Activated naive CD4-positive, alpha-beta T cell treated with anti-CD3 and anti-CD28 coated beads, Interleukin-2, amount 50 U/mL, for 16 hours (primary cell): Measurements from ENCODE around the gene ATP13A1.

Source experiments
- DNase-seq: peaks from one replicate; pipeline ENCODE4 v3.0.0-alpha.2; 2020

The ATP13A1 gene

DNA sequence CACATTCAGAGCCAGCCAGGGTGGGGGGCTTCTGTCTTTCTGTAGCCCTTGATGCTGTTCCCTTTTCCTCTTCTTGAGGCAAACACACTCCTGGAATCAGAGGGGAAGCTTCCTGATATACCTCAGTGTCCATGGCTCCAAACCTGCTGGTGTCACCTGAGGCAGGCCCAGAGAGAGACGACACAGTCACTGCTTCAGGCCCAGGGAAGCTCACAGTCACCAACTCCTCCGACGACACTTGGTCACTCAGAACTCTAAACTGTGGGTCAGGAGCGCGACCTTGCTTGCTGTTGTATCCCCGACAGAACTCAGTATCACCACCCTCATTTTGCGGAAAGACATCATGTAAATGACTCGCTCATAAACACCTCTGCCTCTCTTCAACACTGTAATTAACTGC is 1.1 kb downstream of the ATP13A1 start:
- no peak for DNase-seq

GRCh38 chr19:19661675-19662251 is 1.7 kb downstream of the ATP13A1 start:
- DNase-seq: no peak

- DNase-seq: no peak
Observed at GRCh38 chr19:19661141-19661674, 2.3 kb downstream of the ATP13A1 start.

GRCh38 chr19:19659646-19660245 is 3.7 kb downstream of the ATP13A1 start:
- DNase-seq: no peak

DNA sequence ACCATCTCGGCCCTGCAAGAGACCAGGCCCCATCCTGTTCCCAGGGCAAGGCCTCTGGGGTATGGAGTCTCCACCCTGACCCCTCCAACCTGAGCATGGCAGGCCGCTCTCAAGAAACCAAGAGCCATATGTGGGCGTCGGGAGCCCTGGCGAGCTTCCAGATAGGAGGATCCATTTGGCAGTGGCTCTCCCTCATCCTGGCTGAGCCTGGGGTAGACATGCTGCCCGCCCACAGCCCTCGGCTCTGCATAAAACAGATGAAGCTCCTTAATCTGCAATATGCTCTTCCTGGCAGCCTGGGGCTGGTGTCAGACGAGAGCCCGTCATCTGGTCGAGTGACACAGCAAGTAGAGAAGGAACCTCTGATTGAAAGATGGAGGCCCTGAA is 6.1 kb downstream of the ATP13A1 start:
- DNase-seq: no peak

DNA sequence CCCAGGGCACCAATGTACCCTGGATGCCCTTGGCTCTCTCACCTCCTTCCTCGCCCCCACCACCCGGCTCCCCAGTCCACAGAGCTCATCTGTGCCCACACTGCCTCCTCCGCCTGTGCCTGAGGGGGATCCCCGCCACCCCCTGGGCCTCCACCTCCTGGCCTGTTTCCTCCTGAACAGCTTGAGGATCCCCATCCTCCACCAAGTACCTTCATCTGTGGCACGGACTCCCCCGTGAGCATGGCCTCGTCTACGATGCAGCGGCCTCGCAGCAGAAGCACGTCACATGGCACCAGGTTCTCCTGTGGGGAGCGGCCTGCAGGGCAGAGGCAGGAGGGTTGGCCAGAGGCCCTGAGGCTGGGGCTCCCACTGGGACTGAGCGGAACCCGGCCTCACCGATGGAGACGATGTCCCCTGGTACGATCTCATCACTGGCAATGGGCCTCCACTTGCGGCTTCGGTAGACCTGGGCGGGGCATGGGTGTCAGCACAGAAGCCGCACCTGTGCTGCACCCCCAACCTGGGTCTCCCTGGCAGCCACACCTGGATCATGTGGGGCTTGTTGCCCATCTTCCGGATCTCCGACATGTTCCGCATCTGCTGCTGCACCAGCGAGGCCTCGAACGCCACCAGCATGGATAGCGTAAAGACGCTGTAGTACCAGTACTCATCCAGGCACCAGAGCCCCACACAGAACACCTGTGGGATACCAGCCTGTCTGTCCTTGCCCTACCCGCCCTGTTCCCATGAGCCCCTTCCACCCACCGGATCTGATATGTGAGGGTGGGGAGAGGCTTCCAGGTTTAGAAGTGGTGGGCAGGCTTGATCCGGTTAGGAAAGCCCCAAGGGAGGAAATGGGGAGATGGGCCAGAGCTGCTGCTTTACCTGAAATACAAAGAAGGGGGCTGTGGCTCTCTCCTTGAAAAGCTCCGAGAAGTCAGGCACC is 6.8 kb downstream of the ATP13A1 start:
- no peak for DNase-seq

DNA sequence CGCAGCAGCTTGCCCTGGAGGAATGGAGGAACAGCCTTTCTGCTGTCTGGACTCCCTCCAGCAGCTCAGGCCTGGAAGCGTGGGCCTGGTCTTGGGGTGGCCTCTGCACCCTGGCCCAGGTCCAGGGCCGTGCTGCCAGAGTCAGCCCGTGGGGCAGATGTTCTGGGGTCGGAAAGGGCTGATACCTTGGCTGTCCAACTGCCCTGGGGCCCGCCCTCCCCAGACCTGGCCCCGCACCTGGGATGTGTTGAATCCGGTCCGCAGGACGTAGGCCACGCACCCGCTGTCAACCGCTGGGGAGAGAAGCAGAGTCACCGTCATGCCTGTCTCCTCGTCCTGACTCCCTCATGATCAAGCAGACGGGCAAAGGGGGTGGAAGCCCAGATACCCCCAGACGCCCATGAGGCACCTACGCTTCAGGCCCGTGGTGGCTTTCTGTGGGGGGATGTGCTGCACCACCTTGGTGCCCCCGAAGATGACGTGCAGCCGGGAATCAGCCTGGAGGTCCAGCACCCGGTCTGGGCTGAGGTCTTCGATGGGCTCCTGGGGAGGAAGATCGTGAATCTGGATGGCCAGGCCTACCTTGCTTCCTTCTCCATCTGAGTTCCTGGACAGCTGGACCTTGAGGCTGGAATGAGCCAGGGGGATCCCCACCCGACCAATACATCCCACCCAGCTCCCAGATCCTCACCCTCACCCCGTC is 7.7 kb downstream of the ATP13A1 start:
- DNase-seq: no peak

GRCh38 chr19:19655051-19655594 is 8.4 kb downstream of the ATP13A1 start:
- DNase-seq: no peak

DNA sequence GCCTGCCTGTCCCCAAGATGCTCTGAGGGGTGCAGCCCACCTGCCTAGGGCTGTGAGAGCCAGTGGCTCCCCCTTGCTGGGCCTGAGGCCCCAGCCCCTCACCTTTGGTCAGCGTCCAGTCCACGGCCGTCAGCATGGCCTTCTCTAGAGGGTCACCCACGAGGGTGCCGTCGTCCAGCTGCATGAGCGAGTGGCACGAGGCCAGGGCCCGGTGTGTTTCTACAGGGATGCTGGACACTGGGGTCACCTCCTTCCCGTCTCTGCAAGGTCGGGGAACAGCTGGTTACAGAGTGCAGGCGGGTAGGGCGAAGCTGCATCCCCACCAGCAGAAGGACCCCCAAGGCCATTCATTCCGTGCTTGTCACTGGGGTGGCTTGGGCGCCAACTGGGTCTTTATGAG is 9.0 kb downstream of the ATP13A1 start:
- DNase-seq: no peak

- no peak for DNase-seq
Observed at GRCh38 chr19:19653597-19654147, 9.8 kb downstream of the ATP13A1 start.

DNA sequence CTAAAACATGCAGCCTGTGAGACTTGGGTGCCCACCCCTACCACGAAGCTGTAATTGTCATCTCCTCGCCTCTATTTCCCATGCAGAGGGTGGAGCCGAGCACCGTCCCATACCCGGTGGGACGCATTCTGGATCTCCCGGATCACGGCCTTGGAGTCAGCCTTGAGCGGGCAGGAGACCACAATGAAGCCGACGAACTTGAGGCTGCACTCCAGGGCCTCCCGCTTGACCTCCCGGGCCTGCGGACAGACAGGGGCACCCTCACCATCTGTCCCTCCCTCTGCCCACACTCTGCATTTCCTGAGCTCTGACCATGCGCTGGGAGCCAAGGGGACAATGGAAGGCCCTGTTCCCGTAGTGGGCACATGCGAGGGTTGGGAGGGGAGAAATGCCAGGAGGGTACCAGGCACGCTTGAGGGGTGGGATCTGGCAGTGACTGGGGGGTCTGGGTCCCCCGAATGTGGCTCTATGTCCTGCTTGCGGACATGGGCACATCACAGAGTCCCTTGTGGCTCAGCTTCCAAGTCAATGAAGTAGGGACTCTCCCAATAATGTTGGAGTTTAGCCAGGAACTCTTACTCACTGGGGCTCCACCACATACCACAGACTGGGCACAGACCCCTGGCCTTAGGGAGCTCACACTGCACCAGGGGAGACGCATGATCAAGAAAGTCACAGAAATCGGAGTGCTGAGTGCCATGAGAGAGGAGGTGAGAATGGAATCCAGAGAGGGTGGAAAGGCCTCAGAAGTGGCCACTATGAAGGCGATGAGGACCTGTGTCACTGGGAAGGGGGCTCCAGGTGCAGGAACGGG is 10.8 kb downstream of the ATP13A1 start:
- DNase-seq: no peak

- DNase-seq: no peak
Observed at GRCh38 chr19:19651076-19651475, 12.4 kb downstream of the ATP13A1 start.

DNA sequence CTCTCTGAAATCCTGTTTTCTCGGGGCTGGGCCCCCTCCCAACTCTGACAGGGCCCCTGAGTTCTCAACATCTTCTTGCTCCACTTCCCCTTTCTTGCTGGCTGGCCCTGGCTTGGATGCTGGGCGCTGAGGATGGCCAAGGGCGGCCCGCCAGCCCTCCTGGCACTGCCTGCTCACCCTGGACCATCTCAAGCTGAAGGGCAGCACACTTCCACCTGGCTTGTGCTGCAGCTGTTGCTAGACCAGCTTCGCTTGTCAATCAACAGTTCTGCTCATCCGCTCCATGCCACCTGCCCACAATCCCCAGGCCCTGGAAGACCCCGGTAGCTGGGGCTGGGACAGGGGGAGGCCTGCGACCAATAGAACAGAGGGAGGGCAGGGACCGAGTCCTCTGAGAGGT is 13.1 kb downstream of the ATP13A1 start:
- DNase-seq: no peak

GRCh38 chr19:19649580-19649995 is 13.9 kb downstream of the ATP13A1 start:
- DNase-seq: no peak

- DNase-seq: no peak
Observed at GRCh38 chr19:19649155-19649554, 14.3 kb downstream of the ATP13A1 start.

DNA sequence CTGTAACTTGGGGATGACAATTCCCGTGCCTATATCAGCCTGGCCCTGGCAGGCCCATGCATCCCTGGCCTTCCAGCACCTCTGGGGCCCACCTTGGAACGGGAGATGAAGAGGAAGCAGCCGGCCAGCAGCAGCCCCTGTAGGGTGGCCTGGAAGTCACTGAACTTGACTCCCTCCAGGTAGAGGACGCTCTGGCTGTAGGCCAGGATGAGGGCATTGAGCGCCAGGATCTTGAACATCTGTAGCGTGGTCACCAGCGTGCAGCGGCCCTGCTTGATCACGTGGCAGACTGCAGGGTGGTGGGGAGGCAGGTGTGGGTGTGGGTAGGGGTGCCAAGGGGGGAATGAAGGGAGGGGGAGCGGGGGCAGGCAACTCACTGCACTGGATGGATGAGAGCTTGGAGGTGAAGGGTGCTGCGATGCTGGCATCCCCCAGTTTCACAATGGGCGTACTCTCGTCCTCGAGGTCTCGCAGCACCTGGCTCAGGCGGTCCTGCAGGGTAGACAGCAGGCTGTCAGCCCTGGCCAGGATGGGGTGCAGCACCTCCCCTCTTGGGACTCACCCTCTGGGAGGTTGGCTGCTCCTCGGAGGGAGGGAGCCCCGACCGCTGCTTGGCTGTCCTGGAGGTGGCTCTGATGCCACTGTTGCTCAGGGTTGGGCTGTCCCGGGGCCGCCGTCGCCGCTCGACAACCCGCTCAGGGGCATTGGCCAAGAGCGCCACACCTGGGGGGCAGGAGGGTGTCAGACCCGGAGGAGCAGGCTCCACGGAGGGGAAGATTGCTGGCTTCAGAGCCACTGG is 16.2 kb downstream of the ATP13A1 start:
- DNase-seq: no peak

- no peak for DNase-seq
Observed at GRCh38 chr19:19645233-19645870, 18.1 kb downstream of the ATP13A1 start.

- DNase-seq: no peak
Observed at GRCh38 chr19:19644054-19644388, 19.5 kb downstream of the ATP13A1 start.

DNA sequence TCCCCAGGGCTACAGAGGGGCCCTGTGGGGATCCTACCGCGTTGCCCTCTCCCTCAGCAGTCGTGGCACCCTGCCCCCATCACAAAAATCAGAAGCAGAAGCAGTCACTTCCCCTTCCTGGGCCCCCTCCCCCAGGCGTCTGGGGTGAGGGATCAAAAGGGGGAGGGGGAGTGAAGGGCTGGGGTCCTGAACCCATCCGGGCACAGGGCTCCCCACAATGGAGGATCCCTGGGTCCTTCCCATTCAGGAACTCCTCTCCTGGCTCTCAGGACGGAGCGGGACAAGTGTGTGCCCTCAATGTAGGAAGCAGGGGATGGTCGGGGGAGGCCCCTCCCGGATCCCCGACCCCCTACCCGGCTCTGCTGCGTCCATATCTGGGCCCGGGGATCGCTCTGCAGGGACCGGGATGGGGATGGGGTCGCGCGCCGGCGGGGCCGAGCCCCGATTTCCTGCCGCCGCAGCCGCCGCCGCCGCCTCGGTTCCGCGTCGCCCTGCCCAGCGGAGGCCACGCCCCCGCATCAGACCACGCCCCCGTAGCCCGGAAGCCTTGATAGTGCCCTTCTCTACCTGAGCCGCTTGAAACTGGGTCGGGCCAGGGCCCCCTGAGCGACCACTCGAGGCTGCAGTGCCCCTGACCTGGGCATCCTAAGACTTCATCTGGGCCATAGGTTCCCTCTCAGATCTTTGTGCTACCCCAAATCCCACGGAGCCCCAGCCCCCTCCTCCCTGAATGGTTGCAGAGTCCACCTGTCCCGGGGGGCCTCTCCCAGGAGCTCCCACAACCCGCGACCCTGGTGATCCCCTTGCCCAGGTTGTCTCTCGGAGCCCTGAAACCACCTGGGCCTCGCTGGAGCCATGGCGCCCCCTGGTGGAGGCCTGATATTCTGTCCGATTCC is 20.1 kb downstream of the ATP13A1 start, which contains the start of gene GMIP:
Gene GMIP, minus strand, starts transcription at position 500 of the 896 bp plus-strand sequence. Its CDS starts 128 bp downstream, at position 372.
- peak; percentile 84 for DNase-seq
